ENCODE data around the gene CIITA.

The CIITA gene

GRCh38 chr16:10859658-10860057 is 17.3 kb upstream of the CIITA start:
- TF ChIP-seq EZH2phosphoT487 (conservative IDR thresholded peaks at IDR 0.05; ENCODE audit: low read length) (no peak), CTCF (IDR thresholded peaks at IDR 0.05; ENCODE audit: insufficient read depth, low read length, poor library complexity, severe bottlenecking) (no peak)
- H3K9me2 ChIP-seq (replicated peaks; ENCODE audit: insufficient read depth, low read length): no peaks in the 10 kb centered on the region
- peaks cover 7% of the 10 kb centered on the region; the same call in 1 of the 2 replicates for H3K36me3 ChIP-seq (ENCODE audit: low read length)
- no peak overlapping the region for H2AFZ ChIP-seq (ENCODE audit: low read depth, low read length, severe bottlenecking)
- H4K20me1 ChIP-seq (ENCODE audit: low read depth, low read length): no peaks in the 10 kb centered on the region
- H3K4me3 ChIP-seq (ENCODE audit: insufficient read depth, low read length, poor library complexity, severe bottlenecking): no peak overlapping the region
- H3F3A ChIP-seq (ENCODE audit: insufficient read depth): no peaks in the 10 kb centered on the region; the same call in 1 of the 2 replicates
- H3K27me3 ChIP-seq (ENCODE audit: low read length): no peaks in the 10 kb centered on the region
- no peak overlapping the region for H3K4me2 ChIP-seq (ENCODE audit: low read depth, low read length, poor library complexity, severe bottlenecking)
- no peaks in the 10 kb centered on the region for H3K79me2 ChIP-seq (ENCODE audit: insufficient read depth, low read length)
- H3K9me3 ChIP-seq (ENCODE audit: insufficient read depth, low read length): no peaks in the 10 kb centered on the region
- H3K27ac ChIP-seq (ENCODE audit: low read depth, low read length): no peak overlapping the region
- no peak overlapping the region for H3K9ac ChIP-seq (ENCODE audit: low read length)

GRCh38 chr16:10862438-10862837 is 14.6 kb upstream of the CIITA start:
- TF ChIP-seq EZH2phosphoT487 (conservative IDR thresholded peaks at IDR 0.05; ENCODE audit: low read length) (no peak), CTCF (IDR thresholded peaks at IDR 0.05; ENCODE audit: insufficient read depth, low read length, poor library complexity, severe bottlenecking) (no peak)
- Histone ChIP-seq H3K4me3 (ENCODE audit: insufficient read depth, low read length, poor library complexity, severe bottlenecking) (no peak overlapping the region), H4K20me1 (ENCODE audit: low read depth, low read length) (no peaks in the 10 kb centered on the region), H3K27ac (ENCODE audit: low read depth, low read length) (no peak overlapping the region), H3F3A (ENCODE audit: insufficient read depth) (no peaks in the 10 kb centered on the region; the same call in 1 of the 2 replicates), H2AFZ (ENCODE audit: low read depth, low read length, severe bottlenecking) (no peak overlapping the region), H3K36me3 (ENCODE audit: low read length) (peaks cover 7% of the 10 kb centered on the region; the same call in 1 of the 2 replicates), H3K27me3 (ENCODE audit: low read length) (no peaks in the 10 kb centered on the region), H3K9me2 (replicated peaks; ENCODE audit: insufficient read depth, low read length) (no peaks in the 10 kb centered on the region), H3K4me2 (ENCODE audit: low read depth, low read length, poor library complexity, severe bottlenecking) (no peak overlapping the region), H3K79me2 (ENCODE audit: insufficient read depth, low read length) (no peaks in the 10 kb centered on the region), H3K9me3 (ENCODE audit: insufficient read depth, low read length) (no peaks in the 10 kb centered on the region), H3K9ac (ENCODE audit: low read length) (no peak overlapping the region)

GRCh38 chr16:10865991-10866966 is 10.7 kb upstream of the CIITA start:
- peaks cover 16% of the 10 kb centered on the region; the same call in 1 of the 2 replicates for H3F3A ChIP-seq (ENCODE audit: insufficient read depth)
- H3K9me3 ChIP-seq (ENCODE audit: insufficient read depth, low read length): no peaks in the 10 kb centered on the region
- no peaks in the 10 kb centered on the region for H3K9me2 ChIP-seq (replicated peaks; ENCODE audit: insufficient read depth, low read length)
- TF ChIP-seq CTCF (IDR thresholded peaks at IDR 0.05; ENCODE audit: insufficient read depth, low read length, poor library complexity, severe bottlenecking) (no peak), EZH2phosphoT487 (conservative IDR thresholded peaks at IDR 0.05; ENCODE audit: low read length) (no peak)
- H3K36me3 ChIP-seq (ENCODE audit: low read length): peaks cover 5% of the 10 kb centered on the region; the same call in 1 of the 2 replicates
- H2AFZ ChIP-seq (ENCODE audit: low read depth, low read length, severe bottlenecking): no peak overlapping the region
- no peak overlapping the region for H3K4me3 ChIP-seq (ENCODE audit: insufficient read depth, low read length, poor library complexity, severe bottlenecking)
- no peak overlapping the region for H3K9ac ChIP-seq (ENCODE audit: low read length)
- no peak overlapping the region for H3K4me2 ChIP-seq (ENCODE audit: low read depth, low read length, poor library complexity, severe bottlenecking)
- no peaks in the 10 kb centered on the region for H3K79me2 ChIP-seq (ENCODE audit: insufficient read depth, low read length)
- no peaks in the 10 kb centered on the region for H3K27me3 ChIP-seq (ENCODE audit: low read length)
- no peaks in the 10 kb centered on the region for H4K20me1 ChIP-seq (ENCODE audit: low read depth, low read length)
- no peak overlapping the region for H3K27ac ChIP-seq (ENCODE audit: low read depth, low read length)

Data from SU-DHL-6 (cell line).